Measurements from ENCODE around the gene VASH1. TPM values are rescaled to one million over a fixed set of nuclear protein-coding genes. Genes with fewer than 3 reads are reported as not detected.

VASH1 gene
- total RNA-seq, 1 donor from 2014 or later, result 26.0 TPM

GRCh38 chr14:76820700-76821099 is 59.4 kb downstream of the VASH1 start:
- H3K4me1 Mint-ChIP-seq (ENCODE audit: low read depth), result no peaks in the 10 kb centered on the region

GRCh38 chr14:76826122-76826521 is 64.9 kb downstream of the VASH1 start, which contains the start of gene LRRC74A:
TSS of gene LRRC74A (plus strand) at chr14:76826408. CDS start at chr14:76826698, 290 bp downstream.
- H3K27ac Mint-ChIP-seq (ENCODE audit: unreplicated experiment), result no peak within 1 kb of the TSS
- no peak within 1 kb of the TSS for H3K4me3 Mint-ChIP-seq (ENCODE audit: unreplicated experiment)
- no peaks in the 10 kb centered on the region for H3K36me3 Mint-ChIP-seq (ENCODE audit: low read depth)
- H3K27me3 Mint-ChIP-seq (ENCODE audit: low read depth), result peaks cover 17% of the 10 kb centered on the region
- no peak for DNase-seq (ENCODE audit: low spot score)
- TF ChIP-seq, protein P1, sequence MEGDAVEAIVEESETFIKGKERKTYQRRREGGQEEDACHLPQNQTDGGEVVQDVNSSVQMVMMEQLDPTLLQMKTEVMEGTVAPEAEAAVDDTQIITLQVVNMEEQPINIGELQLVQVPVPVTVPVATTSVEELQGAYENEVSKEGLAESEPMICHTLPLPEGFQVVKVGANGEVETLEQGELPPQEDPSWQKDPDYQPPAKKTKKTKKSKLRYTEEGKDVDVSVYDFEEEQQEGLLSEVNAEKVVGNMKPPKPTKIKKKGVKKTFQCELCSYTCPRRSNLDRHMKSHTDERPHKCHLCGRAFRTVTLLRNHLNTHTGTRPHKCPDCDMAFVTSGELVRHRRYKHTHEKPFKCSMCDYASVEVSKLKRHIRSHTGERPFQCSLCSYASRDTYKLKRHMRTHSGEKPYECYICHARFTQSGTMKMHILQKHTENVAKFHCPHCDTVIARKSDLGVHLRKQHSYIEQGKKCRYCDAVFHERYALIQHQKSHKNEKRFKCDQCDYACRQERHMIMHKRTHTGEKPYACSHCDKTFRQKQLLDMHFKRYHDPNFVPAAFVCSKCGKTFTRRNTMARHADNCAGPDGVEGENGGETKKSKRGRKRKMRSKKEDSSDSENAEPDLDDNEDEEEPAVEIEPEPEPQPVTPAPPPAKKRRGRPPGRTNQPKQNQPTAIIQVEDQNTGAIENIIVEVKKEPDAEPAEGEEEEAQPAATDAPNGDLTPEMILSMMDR (IDR thresholded peaks at IDR 0.05), result no peak
- H3K9me3 Mint-ChIP-seq (ENCODE audit: low read depth), result no peaks in the 10 kb centered on the region
- H3K4me1 Mint-ChIP-seq (ENCODE audit: low read depth), result no peaks in the 10 kb centered on the region

More at GRCh38 chr14:76820700-76821099, 59.4 kb downstream of the VASH1 start:
- TF ChIP-seq, protein P1 (IDR thresholded peaks at IDR 0.05), result no peak
- DNase-seq (ENCODE audit: low spot score), result no peak
- Mint-ChIP-seq H3K9me3 (ENCODE audit: low read depth) (no peaks in the 10 kb centered on the region), H3K27ac (ENCODE audit: unreplicated experiment) (no peak overlapping the region), H3K27me3 (ENCODE audit: low read depth) (peaks cover 19% of the 10 kb centered on the region), H3K36me3 (ENCODE audit: low read depth) (no peaks in the 10 kb centered on the region), H3K4me3 (ENCODE audit: unreplicated experiment) (no peak overlapping the region)

DNA sequence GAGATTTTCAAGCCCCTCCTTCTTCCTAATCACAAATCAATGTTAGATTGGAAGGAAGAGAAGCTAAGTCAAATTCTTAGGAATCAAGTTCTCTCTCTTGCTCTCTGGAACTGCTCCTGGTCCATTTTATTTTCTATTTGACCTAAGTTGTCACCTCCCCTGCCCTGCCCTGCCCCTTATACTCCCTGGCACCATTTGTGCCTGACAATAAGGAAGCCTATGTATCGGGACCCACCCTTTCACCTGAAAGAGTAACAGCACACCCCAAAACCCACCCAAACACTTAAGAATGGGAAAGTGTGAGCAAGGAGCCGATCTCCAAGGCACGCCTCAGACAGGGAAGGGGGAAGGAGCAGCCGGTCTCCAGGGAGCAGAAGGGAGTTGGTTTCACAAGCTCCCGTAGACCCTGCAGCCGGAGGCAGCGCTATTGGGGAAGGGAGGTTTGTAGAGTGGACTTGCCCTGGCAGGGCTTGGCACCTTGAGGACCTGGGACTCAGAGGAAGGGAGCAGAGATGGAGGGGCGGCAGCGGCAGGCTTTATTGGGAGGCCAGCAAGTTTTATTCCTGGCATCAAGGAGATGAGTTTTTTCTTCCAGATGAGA is 66.5 kb downstream of the VASH1 start:
- Mint-ChIP-seq H3K27ac (ENCODE audit: unreplicated experiment) (no peak overlapping the region), H3K4me1 (ENCODE audit: low read depth) (no peaks in the 10 kb centered on the region), H3K36me3 (ENCODE audit: low read depth) (no peaks in the 10 kb centered on the region), H3K9me3 (ENCODE audit: low read depth) (peaks cover 4% of the 10 kb centered on the region), H3K4me3 (ENCODE audit: unreplicated experiment) (no peak overlapping the region), H3K27me3 (ENCODE audit: low read depth) (peaks cover 17% of the 10 kb centered on the region)
- TF ChIP-seq, protein P1 (IDR thresholded peaks at IDR 0.05), result no peak
- DNase-seq (ENCODE audit: low spot score), result no peak

GRCh38 chr14:76828339-76829012 is 67.2 kb downstream of the VASH1 start:
- H3K27me3 Mint-ChIP-seq (ENCODE audit: low read depth), result peaks cover 16% of the 10 kb centered on the region
- no peak for DNase-seq (ENCODE audit: low spot score)
- no peak overlapping the region for H3K4me3 Mint-ChIP-seq (ENCODE audit: unreplicated experiment)
- TF ChIP-seq, protein P1 (IDR thresholded peaks at IDR 0.05), result no peak
- H3K9me3 Mint-ChIP-seq (ENCODE audit: low read depth), result peaks cover 4% of the 10 kb centered on the region
- no peaks in the 10 kb centered on the region for H3K36me3 Mint-ChIP-seq (ENCODE audit: low read depth)
- no peaks in the 10 kb centered on the region for H3K4me1 Mint-ChIP-seq (ENCODE audit: low read depth)
- no peak overlapping the region for H3K27ac Mint-ChIP-seq (ENCODE audit: unreplicated experiment)

DNA sequence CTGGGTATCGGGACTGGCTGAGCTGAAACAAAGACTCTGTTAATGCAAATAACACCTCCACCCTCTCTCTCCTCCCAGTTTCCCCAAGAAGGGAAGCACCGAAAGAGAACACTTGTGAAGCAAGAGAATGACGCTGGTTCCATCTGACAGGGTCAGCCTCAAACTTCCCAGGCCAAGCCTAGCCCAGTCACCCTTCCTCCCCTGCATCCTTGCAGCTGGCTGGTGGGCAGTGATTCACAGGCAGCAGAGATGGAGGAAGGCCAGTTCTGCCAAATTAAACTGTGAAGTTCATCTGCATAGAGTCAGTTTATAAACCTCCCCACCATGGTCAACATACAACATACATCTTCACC is 67.7 kb downstream of the VASH1 start:
- no peaks in the 10 kb centered on the region for H3K36me3 Mint-ChIP-seq (ENCODE audit: low read depth)
- TF ChIP-seq, protein P1 (IDR thresholded peaks at IDR 0.05), result no peak
- H3K4me1 Mint-ChIP-seq (ENCODE audit: low read depth), result no peaks in the 10 kb centered on the region
- peaks cover 4% of the 10 kb centered on the region for H3K9me3 Mint-ChIP-seq (ENCODE audit: low read depth)
- H3K27ac Mint-ChIP-seq (ENCODE audit: unreplicated experiment), result no peak overlapping the region
- H3K27me3 Mint-ChIP-seq (ENCODE audit: low read depth), result peaks cover 16% of the 10 kb centered on the region
- no peak for DNase-seq (ENCODE audit: low spot score)
- no peak overlapping the region for H3K4me3 Mint-ChIP-seq (ENCODE audit: unreplicated experiment)
